Hippocampal formation (tissue), 2 donors: ENCODE measurements around the gene CNN3.
"Not testable (repeated sequence)": the region's sequence is repeated elsewhere in the genome, so short reads cannot be mapped to it uniquely, and the experiment has no call there.

ENCODE experiments used
- DNase-seq, 2 donors: peaks; one replicate each; lab custom pipeline; 2025; lab: John Stamatoyannopoulos, UW

CNN3 gene

DNA sequence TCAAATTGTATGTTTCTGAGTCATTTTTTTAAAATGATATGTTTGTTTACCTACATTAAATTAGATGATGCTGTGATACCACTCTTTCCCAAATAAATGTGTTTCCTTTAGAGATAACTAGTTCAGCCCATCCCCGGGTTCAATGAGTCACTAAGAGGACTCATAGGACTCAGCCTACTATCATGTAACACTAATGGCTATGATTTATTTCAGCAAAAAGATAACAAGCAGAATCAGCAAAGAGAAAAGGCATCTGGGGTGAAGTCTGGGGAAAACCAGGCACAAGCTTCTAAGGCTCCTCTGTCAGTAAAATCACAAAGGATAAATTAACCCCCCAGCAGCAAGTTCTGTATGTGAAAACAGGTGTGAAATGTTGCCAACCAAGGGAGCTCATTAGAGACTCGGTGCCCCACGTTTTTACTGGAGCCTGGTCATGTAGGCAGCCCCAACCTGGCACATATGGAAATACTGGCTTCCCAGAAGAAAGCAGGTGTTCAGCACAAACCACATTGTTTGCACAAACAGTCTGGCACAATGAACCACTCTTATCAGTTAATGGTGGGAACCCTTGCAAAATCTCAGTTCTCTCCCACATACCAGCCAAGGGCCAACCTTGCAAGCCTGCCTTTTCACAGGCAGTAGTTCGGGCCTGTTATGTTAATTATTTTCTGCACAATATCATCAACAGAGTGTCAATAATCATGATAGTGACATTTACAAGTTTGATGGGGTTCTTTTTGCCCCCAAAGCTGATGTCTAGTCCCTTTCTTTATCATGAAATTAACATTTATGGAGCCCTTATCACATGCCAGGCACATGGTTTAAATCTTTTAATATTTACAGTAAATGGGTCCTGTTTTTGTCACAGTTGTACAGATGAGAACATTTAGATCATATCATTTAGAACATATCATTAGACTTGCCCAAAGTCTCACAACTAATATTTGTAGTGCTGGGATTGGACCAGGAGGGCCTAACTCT is 23.1 kb upstream of the CNN3 start:
- DNase-seq: no peak

DNA sequence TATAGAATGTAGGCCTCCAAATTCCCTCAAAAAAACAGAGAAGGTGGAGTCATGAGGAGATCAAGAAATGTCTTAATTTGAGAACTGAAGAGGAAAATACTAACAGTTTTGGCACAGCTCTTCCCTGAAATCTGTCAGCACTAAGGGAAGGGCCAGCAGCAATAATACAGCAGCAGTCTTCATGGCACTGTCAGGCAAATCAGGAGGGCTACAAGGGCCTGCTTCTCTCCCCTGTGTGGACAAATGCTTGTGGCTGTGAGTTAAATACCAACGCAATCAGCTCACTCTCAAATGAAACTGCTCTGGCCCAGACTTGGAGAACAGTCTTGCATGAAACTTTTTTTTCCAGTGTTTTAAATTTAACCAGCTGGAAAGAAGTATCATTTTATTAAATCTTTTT is 20.5 kb upstream of the CNN3 start:
- no peak for DNase-seq

DNA sequence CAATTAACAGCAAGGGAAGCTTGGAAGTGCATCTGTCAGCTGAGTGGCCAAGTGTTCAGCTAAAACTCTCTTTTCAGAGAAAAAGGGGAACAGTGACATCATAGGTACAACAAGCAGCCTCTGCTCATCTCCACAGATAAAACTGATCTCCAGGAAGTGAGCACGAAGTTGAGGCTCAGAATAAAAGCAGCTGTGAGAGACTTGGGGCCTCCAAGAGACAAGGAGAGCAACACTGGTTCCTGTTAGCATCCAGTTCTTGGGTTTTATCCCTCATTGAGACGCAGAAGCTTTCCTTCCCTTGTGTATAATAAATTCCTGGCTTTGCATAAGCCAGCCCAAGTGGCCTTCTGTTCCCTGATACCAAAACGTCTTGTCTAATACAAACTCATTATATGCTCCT is 20.0 kb upstream of the CNN3 start:
- DNase-seq: no peak

DNA sequence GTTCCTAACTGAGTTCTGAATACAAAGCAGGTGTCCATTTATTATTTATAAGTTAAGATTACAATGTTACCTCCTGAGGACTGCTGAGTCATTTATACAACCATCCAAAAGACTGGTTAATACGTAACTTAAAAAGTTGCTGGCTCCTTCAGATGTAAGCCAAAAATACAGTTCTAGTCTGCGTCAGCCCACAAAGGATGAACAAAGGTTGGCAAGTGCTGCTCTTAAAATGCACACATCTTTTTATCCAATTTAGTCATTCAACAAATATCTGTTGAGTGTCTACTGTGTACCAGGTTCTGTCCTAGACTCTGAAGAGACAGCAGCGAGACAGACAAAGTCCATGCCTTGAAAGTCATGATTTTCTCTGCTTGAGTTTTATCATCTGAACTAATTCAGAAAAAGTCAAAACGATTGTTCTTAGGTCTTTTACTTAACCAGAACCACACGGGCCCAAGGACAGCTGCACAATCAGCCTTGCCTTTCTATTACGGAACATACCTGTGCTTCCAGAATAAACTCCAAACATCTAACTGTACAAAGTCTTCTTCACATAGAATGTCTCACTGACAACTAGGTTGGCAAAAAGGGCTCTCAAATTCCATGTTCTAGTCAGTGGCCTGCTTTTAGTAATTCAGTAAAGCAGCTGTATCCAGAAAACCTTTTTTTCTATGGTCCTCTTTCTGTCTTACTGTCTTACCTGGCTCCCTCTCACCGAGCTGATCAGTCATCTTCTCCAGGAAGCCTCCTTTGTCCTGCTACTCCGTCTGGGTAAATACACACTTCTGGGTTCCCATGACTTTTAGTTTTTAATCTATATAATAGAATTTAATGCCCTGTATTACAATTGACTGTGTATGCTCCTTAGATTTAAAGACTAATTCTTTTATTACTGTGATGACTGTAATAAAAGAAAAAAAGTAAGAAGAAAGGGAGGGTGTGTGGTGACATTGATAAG is 15.5 kb upstream of the CNN3 start:
- no peak for DNase-seq

DNA sequence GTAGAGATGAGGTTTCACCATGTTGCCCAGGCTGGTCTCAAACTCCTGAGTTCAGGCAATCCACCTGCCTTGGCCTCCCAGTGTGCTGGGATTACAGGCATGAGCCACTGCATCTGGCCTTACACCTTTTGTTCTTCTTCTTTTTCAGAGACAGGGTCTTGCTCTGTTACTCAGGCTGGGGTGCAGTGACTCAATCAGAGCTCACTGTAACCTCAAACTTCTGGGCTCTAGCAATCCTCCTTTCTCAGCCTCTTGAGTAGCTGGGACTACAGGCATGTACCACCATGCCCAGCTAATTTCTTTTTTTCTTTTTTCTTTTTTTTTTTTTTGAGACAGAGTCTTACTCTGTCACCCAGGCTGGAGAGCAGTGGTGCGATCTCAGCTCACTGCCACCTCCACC is 14.6 kb upstream of the CNN3 start:
- DNase-seq: not testable (repeated sequence)

DNA sequence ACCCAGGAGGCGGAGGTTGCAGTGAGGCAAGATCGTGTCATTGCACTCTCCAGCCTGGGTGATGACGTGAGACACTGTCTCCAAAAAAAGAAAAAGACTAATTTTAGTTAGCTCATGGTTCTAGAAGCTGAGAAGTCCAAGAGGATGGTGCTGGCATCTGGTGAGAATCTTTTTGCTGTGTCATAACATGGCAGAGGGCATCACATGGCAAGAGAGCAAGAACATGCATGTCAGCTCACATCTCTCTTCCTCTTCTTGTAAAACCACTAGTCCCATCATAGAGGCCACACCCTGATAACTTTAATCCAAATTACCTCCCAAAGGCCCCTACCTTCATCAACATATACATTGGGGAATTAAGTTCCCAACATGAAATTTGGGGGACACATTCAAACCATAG is 13.8 kb upstream of the CNN3 start:
- no peak for DNase-seq

DNA sequence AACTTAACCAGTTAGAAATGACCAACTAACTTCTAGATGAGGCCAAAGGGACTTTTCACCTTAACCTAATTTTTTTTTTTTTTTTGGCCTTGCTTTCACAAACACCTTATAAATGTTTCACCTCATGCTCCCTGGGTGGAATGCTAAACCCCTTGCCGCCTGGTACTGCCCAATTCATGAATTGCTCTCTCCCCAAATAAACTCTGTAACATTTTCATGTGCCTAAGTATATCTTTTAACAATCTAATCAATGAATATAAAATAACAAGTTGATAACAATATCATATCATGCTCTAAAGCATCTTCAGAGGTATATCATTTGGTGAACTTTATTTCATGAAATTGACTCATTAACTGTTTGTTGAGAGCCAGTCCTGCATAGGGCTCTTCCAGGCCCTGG is 10.9 kb upstream of the CNN3 start:
- no peak for DNase-seq

DNA sequence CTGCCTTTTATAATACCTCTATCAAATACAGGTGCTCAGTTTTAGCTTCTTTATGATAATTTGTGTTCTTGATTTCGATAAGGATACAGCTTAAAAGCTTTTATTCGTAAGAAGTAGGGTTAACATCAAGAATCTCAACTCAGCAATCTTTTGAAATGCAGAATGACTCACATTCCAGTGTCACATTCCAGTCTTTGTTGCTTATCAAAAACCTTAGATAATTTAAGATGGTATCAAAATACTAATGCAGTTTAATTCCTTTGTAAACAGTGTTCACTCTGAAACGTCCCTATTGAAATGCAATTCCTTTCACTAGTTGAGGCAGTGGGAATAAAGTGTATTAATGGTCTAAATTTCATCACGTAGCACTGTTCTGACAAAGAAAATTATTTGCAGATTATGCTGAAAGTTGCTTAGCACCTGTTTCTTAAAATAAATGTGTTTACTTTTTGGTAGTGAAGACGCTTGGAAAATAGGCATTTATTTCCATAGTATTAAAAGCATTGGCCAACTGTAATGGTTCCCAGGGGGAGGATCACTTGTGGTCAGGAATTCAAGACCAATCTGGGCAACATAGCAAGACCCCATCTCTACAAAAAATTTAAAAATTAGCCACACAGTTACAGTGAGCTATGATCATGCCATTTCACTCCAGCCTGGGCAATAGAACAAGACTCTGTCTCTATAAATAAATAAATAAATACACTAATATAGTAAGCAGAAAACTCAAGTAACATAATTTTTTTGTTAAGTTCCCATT is 10.1 kb upstream of the CNN3 start:
- no peak for DNase-seq

DNA sequence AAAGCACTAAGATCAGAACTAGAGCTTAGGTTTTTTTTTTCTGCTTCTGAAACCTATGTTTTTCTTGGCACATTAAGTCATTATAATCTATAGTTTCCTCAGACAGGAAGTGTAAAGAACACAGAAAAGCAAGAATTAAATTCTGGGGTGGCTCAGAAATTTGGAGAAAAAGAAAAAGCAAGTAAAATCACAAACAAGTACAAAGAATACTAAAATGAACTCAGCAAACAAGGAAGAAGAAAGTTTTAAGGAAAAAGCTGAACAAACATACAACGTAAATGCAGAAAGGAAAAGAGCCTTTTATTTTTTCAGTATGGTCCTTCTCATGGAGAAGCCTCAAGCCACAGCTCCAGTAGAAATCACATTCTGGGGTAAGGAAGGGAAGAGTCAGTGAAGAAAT is 8.6 kb upstream of the CNN3 start:
- no peak for DNase-seq

DNA sequence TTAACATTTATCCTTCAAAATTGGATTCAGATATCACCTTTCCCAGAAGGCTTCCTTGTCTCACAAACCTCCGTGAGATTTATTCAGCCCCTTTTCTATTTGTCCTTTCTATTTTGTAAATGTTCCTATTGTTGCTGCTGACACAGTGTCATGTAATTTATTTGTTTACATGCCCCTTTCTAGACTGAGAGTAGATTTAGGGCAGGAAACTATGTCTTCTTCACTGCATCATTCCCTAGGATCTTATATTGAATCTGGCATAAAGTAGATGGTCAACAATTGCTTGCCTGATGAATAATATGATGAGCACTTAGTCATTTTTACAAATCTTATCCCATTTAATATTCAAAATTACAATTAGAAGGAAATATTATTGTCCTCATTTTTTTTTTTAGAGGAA is 8.1 kb upstream of the CNN3 start:
- no peak for DNase-seq

DNA sequence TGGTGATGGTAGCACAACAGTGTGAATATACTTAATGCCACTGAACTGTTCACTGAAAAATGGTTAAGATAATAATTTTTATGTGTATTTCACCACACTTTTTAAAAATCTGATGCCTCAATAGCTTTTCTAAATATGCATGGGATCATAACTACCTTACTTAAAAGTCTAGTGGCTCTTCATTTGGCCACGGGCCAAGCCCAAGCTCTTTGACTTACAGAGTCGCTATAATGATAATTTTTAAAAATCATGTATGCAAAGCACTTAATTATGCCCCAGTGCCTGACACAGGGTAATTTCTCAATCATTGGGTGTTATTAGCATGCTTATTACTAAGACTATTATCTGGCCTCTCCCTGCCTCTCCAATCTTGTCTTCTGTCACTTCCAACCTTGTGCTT is 7.6 kb upstream of the CNN3 start:
- no peak for DNase-seq

DNA sequence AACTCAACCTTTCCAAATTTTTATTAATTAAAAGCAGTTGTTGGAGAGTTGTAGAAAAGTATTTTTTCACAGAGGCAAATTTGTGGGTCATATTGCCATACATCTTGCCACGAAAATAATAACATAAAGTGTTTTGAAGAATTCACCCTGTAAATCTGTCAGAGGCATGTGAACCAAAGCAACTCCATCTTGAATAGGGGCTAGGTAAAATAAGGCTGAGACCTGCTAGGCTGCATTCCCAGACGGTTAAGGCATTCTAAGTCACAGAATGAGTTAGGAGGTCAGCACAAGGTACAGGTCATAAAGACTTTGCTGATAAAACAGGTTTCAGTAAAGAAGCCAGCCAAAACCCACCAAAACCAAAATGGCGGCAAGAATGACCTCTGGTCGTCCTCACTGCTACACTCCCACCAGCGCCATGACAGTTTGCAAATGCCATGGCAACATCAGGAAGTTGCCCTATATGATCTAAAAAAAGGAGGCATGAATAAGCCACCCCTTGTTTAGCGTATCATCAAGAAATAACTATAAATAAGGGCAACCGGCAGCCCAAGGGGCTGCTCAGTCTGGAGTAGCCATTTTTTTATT is 4.4 kb upstream of the CNN3 start:
- no peak for DNase-seq

DNA sequence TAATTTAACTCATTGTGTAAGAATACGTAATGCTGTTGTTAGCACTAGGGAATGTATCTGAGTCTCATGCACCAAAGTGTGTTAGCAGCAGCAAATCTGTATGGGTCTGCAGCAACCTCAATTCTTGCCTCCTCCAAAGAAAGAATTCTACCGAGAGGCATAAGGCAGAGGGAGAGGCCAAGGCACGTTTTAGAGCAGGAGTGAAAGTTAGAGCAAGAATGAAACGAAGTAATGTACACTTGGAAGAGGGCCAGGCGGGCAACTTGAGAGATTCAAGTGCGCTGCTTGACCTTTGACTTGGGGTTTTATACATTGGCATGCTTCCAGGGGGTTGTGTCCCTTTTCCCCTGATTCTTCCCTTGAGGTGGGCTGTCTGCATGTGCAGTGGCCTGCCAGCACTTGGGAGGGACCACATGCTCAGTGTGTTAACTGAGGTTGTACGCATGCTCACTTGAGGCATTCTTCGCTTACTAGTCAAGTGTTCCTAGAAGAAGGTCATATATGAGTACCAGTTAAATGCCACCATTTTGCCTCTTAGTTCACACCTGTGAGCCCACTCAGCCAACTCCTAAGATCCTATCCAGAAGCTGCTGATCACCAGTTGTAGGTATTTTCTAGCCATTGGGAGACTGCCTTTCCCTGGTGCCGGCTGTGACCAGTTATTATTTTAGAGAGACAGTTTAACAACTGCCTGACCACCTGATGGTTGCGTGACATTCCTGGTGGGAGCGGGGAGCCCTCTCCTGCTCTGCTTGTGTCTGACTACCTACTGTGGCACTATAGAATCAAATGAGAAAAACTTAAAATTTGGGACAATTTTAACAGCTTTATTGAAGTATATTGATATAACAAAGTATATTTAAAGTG is 2.7 kb upstream of the CNN3 start:
- DNase-seq: no peak

DNA sequence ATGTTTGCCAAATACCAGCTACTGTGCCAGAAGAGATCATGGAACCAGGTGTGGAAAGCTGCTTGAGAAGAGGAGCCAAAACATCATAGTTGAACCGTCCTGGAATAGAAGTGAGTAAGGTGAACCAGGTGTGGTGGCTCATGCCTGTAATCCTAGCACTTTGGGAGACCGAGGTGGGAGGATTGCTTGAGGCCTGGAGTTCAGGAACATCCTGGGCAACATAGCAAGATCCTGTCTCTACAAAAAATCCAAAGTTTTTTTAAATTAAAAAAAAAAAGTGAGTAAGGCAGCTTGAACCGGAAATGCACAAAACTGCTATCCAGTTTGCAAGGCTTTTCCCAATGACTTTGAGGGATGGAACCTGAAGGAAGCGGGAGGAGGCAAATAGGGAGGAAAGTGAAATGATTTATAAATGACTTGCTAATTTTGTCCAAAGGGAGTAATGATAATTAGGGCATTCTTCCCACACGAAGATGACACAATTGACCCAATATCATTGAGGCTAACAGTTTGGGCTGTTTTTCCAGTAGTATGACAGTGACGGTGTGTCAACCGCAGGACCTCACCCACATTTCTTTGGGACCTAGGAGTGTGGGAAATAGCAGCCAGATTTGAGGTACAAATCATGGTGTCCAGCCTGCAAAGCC is 1.5 kb upstream of the CNN3 start:
- DNase-seq: no peak

DNA sequence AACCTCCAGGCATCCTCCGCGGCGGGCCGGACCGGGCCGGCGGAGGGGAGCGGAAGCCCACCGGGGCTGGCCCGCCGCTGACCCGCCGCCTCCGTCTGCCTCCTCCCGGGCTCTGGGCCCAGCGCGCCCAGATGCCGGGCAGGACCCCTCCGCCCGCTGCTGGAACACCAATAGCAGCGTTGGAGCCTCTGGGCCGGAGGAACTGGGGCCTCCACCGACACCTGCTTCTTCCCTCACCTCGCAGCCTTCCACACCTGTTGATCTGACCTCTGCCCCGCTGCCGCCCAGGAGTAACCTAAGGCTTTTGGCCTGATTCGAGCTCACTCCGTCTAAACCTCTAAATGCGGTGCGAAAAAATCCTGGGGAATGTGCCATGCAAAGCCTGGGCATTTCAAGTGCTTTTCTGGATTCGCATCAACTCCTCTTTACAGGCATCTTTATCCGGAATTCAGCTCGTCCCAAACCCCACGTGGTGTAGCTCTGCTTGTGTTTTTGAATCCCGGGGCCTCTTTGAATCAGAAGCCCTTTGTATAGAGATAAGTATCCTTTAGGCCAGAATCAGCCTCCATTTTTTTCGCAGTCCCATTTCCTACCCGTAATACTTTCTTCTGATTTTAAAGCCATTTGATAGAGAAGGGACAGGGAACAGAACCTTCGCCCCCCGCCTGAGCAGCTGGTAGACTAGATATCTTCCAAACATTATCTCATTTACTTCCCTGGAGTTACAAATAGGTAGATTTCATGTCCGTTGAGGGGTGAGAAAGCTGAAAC is 680 bp upstream of the CNN3 start:
- DNase-seq: peak; percentile 63 to 69

DNA sequence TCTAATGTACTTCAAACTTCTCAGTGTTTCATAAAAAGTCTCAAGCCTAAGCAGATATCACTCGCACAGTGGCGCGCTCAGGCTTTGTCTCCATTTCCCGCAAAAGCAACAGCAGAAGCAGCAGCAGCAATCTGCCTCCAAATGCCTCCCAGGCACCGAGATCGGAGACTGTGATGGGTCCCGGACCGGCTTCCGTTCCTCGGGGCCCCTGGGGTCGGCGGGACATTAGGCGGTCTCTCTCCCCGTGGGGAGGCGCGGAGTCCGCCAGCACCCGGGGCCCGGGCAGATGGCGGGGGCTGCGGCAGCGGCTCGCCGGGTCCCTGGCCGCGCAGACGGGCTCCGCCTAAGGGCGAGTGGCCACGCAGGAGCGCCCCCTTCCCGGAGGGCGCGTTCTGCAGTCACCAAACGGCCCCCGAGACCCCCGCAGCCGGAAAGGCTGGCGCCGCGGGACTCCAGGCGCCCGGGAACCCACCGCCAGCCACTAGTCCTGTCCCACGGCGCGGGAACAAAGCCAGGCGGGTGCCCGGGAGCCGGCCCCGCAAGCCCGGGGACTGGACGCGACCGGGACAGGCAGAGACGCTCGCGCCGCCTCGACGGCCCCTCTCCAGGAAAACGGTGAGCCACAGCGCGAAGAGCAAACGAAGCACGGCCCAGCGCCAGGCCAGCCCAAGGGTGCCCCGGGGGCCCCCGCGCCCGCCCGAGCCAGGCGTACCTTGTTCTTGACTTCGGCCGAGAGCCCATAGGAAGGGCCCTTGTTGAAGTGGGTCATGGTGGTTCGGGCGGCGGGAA is 590 bp downstream of the CNN3 start:
- peak in 1 of 2 donors; percentile 74 for DNase-seq

DNA sequence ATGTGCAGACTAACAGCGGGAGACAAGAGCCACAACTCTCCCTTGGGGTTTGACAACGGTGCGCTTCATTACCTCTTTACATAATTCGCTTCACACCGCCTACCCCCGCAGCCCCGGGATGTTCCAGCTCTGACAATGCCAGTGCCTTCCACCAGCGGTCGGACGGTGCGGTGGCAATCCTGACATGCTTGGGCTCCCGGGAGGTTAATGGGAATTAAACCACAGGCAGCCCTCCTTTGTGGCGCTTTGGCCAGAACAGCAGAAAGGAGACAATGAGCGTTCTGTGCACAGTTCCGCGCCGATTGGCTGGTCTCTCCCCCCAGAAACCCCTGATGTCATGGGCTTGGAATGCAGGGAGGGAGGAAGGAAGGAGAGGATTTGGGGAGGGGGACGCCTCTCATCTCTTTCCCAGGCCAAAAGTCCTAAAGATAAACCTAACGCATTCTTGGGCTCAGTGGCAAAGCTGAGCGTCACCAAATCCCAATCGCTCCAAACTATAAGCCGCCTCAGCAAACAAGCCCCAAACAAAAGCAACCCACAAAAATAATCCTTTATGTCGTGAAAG is 1.3 kb downstream of the CNN3 start:
- DNase-seq: peak; percentile 69 to 71

DNA sequence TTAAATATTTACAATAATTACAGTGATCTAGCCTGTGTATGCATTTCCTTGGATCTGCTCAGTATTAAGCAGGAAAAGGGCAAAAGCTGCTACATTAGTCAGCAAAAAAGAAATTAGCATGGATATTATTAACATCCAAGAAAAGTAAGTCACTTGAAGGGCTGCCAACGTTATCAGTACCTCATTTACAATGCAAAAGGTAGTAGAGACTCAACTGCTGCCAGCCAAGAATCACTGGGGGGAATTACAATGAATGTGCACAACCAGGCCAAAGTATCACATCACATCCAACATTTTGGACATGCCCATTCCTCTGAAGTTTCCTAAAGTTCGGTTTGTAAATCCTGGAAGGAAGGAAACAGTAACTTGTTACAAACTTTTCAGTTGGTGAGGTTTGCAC is 1.9 kb downstream of the CNN3 start:
- no peak for DNase-seq
